HTR-8/SVneo (cell line): Measurements from ENCODE around the gene NCOA7.
"Not testable (repeated sequence)": the region's sequence is repeated elsewhere in the genome, so short reads cannot be mapped to it uniquely, and the experiment has no call there.

ENCODE experiments used
- DNase-seq: peaks from one replicate; pipeline ENCODE4 v3.0.0; 2011; ENCODE audit warnings: low spot score, mixed read lengths; ENCODE audit not compliant: insufficient read length
- FAIRE-seq: peaks from 2 replicates; lab custom pipeline; 2011; peaks lifted over from hg19 to GRCh38; lab: Jason Lieb, UNC

The NCOA7 gene

GRCh38 chr6:125752773-125753172 lies 38.0 kb upstream of the NCOA7 start:
- no peak for FAIRE-seq
- DNase-seq, result no peak

- no peak for FAIRE-seq
- no peak for DNase-seq
Observed at GRCh38 chr6:125753218-125753936, 37.4 kb upstream of the NCOA7 start.

GRCh38 chr6:125753937-125754259 lies 36.9 kb upstream of the NCOA7 start:
- DNase-seq, result no peak
- FAIRE-seq, result no peak

GRCh38 chr6:125754566-125754965 lies 36.2 kb upstream of the NCOA7 start:
- DNase-seq (no peak), FAIRE-seq (no peak)

GRCh38 chr6:125759184-125759902 lies 31.4 kb upstream of the NCOA7 start:
- FAIRE-seq (no peak), DNase-seq (no peak)

GRCh38 chr6:125759959-125760457 lies 30.8 kb upstream of the NCOA7 start:
- no peak for DNase-seq
- FAIRE-seq, result no peak

GRCh38 chr6:125764121-125764671 lies 26.6 kb upstream of the NCOA7 start:
- no peak for FAIRE-seq
- no peak for DNase-seq

GRCh38 chr6:125765944-125766343 lies 24.8 kb upstream of the NCOA7 start:
- FAIRE-seq (no peak), DNase-seq (no peak)

GRCh38 chr6:125766641-125767040 lies 24.1 kb upstream of the NCOA7 start:
- no peak for FAIRE-seq
- no peak for DNase-seq

- DNase-seq, result no peak
- FAIRE-seq, result no peak
Observed at GRCh38 chr6:125769147-125769783, 21.5 kb upstream of the NCOA7 start.

- DNase-seq, result no peak
- no peak for FAIRE-seq
Observed at GRCh38 chr6:125773387-125774341, 17.1 kb upstream of the NCOA7 start.

GRCh38 chr6:125776107-125776826 lies 14.5 kb upstream of the NCOA7 start:
- not testable (repeated sequence) for DNase-seq
- peak; percentile 38 for FAIRE-seq

GRCh38 chr6:125779924-125780539 lies 10.7 kb upstream of the NCOA7 start:
- FAIRE-seq, result no peak
- peak; percentile 94 for DNase-seq

GRCh38 chr6:125780540-125781313 lies 10.0 kb upstream of the NCOA7 start:
- DNase-seq, result peak; percentile 41
- FAIRE-seq, result no peak

- peak; percentile 21 for DNase-seq
- no peak for FAIRE-seq
Observed at GRCh38 chr6:125781314-125781868, 9.4 kb upstream of the NCOA7 start.

GRCh38 chr6:125784365-125784764 lies 6.4 kb upstream of the NCOA7 start:
- no peak for FAIRE-seq

GRCh38 chr6:125787791-125788190 lies 3.0 kb upstream of the NCOA7 start:
- DNase-seq, result peak; percentile 47

More at GRCh38 chr6:125784365-125784764, 6.4 kb upstream of the NCOA7 start:
- DNase-seq, result no peak

GRCh38 chr6:125789167-125789566 lies 1.6 kb upstream of the NCOA7 start:
- FAIRE-seq (no peak), DNase-seq (no peak)

More at GRCh38 chr6:125787791-125788190, 3.0 kb upstream of the NCOA7 start:
- FAIRE-seq, result no peak
